ENCODE data around the gene HSPB9.

DNA sequence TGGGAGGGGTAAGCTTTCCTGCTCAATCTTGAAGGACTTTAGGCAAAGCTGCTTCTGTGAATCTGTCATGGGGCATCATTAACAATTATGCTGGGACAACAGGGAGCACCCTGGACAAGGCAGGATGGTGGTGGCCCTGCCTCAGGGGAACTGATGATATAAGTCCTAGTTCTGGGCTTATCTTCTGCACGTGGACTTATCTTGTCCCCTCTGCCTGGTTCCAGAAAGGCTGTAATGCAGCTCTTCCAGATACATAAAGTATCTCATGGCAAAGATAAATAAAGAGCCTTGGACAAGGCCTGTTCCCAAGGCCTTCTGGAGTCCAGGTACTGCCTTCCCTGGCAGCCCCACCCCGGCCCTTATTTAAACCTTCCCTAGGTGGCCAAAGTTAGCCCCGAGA is 18.3 kb upstream of the HSPB9 start:
- TF ChIP-seq, protein P1, sequence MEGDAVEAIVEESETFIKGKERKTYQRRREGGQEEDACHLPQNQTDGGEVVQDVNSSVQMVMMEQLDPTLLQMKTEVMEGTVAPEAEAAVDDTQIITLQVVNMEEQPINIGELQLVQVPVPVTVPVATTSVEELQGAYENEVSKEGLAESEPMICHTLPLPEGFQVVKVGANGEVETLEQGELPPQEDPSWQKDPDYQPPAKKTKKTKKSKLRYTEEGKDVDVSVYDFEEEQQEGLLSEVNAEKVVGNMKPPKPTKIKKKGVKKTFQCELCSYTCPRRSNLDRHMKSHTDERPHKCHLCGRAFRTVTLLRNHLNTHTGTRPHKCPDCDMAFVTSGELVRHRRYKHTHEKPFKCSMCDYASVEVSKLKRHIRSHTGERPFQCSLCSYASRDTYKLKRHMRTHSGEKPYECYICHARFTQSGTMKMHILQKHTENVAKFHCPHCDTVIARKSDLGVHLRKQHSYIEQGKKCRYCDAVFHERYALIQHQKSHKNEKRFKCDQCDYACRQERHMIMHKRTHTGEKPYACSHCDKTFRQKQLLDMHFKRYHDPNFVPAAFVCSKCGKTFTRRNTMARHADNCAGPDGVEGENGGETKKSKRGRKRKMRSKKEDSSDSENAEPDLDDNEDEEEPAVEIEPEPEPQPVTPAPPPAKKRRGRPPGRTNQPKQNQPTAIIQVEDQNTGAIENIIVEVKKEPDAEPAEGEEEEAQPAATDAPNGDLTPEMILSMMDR (IDR thresholded peaks at IDR 0.05), result no peak
- no peak for TF ChIP-seq POLR2A (IDR thresholded peaks at IDR 0.05)
